Activated T-cell treated with anti-CD3 and anti-CD28 coated beads for 4 hours (primary cell): ENCODE data around the gene FAM181A.

Experiments used
- DNase-seq: peaks from one replicate; pipeline ENCODE4 v3.0.0-alpha.2; 2020

FAM181A gene

DNA sequence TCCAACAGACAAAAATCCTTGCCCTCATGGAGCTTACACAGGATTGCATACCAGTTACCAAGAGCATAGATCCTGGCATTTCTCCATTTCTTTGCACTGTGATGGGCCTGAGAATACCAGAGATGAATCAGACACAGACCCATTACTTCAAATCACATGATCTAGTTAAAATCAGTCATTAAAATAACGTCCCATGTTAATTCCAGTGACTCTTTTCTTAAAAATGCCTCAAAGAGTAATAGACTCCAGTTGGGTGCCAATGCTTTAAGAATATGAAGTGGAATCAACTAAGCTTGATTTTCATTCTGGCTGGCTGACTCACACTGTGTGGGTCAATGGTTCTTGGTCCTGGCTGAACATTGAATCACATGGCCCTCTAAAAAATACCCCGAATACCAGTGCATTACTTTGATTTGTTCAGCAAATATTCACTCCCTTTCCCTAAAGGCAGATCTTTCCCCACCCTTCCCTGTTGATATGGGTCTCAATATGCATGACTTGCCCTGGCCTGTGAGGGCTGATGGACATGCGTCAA is 38.2 kb downstream of the FAM181A start:
- DNase-seq, result no peak

- no peak for DNase-seq
Measured at GRCh38 chr14:93965946-93966474, 38.9 kb downstream of the FAM181A start.

GRCh38 chr14:93967637-93968250 is 40.6 kb downstream of the FAM181A start:
- DNase-seq, result no peak

DNA sequence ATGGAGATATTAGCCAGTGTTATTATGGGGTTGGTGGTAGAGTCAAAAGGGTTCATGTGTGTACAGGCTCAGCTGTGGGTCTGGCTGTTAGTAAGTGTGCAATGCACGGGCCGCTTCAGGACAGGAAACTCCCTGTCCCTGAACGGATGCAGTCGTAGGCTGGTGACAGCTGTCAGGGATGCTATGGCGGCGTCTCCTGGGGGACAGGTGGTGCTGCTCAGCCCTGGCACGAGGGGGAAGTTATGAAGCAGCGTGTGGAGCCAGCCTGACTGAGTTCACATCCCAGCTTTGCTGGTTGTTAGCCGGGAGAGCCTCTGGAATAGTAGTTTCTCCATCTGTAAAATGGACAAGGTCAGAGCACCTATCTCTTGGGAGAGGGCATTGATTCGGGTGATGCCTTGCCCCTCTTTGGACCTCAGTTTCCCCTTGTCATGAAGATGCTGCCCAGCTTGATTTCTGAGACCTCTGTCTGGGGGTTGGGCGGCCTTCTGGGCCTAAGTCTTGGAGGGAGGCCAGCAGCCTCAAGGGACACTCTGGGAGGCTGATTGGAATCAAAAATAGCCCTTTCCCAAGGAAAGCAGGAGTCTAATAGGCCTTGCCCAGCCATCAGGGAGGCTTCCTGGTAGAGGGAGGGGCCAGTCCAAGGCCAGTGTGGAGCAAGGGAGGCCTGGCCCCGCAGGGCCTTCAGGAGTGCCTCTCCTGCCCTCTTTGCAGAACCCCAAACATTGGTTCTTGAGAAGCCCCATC is 42.1 kb downstream of the FAM181A start:
- DNase-seq, result no peak

DNA sequence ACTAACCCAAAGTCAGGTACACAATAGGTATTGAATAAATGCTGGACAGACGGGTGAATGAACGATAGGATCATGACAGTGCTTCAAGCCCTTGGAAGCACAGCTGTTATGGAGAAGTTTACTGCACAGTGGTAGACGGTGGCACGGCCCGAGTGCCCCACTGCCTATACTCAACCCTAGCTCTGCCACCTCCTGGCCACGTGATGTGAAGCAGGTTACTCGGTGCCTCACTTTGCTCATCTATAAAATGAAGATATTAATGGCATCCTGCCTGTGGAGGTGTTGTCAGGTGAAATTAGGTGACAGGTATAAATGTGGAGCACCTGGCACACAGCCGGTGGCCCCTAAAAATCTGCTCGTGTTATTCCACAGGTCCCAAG is 43.4 kb downstream of the FAM181A start:
- DNase-seq, result peak; percentile 59

- no peak for DNase-seq
Measured at GRCh38 chr14:93970965-93971634, 44.0 kb downstream of the FAM181A start.

DNA sequence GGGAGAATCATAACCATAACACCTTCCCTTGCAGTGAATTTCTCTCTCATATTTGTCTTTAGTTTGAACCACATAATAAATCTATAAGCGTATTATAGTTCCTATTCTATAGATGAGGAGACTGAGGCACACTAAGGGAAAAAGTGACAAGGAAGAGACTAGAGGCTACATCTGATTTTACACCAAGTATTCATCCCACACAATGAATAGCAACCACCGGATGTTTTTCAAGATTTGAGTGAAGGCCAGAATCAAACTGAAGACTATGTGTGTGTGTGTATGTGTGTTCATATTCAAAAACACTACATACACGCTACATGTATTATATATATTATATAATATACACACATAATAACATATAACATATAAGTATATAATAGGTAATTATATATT is 44.5 kb downstream of the FAM181A start:
- no peak for DNase-seq

- no peak for DNase-seq
Measured at GRCh38 chr14:93972618-93973205, 45.6 kb downstream of the FAM181A start.

DNA sequence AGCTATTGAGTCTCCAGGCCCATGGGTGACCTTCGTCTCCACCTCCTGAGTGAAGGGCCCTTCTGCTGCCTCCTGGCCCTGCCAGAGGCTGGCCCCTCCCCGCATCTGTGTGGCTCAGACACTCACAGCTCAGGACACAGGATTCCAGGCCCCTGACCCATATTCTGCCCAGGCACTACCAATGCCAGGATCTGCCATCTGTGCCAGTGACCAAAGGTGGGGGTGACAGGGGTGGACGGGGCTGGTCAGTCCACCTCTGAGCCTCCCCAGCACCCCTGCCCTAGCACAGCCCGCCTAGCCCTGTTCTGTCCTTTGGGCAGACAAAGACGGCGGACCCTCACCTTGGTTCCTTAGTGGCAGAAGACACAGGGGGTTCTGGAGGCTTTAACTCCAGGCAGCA is 46.5 kb downstream of the FAM181A start:
- no peak for DNase-seq

GRCh38 chr14:93974299-93974698 is 47.2 kb downstream of the FAM181A start:
- DNase-seq, result no peak

- no peak for DNase-seq
Measured at GRCh38 chr14:93974833-93975232, 47.7 kb downstream of the FAM181A start.

- DNase-seq, result no peak
Measured at GRCh38 chr14:93975791-93976476, 48.8 kb downstream of the FAM181A start.

- DNase-seq, result no peak
Measured at GRCh38 chr14:93976477-93977057, 49.4 kb downstream of the FAM181A start, which contains the start of gene ASB2. TSS of gene ASB2 (minus strand) at chr14:93976570. CDS start at chr14:93964539, 12,031 bp downstream.

GRCh38 chr14:93977171-93977570 is 50.0 kb downstream of the FAM181A start:
- DNase-seq, result no peak

GRCh38 chr14:93977790-93978581 is 50.8 kb downstream of the FAM181A start:
- DNase-seq, result peak; percentile 60

DNA sequence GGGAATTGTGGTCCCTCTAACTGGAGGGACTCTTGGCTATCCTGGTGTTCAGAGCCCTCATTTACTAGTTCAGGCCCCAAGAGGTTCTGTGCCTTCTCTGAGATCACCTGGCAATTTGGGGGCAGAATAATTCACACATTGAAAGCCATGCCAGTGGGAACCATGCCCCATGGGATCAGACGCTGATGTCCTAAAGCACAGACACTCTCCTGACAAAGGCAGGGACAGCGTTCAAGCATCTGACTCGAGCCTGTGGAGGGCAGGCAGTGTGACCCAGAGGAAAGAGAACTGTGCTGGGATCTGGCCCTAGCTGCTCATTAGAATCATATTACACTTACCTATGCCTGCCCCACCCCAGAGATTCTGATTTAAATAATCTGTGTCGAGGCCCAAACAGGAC is 51.6 kb downstream of the FAM181A start:
- no peak for DNase-seq
